Activated naive CD4-positive, alpha-beta T cell (primary cell): Measurements from ENCODE around the gene MRPS2.

ENCODE experiments used
- DNase-seq, 4 experiments: peaks; one replicate each; lab custom pipeline; 2025; lab: John Stamatoyannopoulos, UW

The MRPS2 gene

DNA sequence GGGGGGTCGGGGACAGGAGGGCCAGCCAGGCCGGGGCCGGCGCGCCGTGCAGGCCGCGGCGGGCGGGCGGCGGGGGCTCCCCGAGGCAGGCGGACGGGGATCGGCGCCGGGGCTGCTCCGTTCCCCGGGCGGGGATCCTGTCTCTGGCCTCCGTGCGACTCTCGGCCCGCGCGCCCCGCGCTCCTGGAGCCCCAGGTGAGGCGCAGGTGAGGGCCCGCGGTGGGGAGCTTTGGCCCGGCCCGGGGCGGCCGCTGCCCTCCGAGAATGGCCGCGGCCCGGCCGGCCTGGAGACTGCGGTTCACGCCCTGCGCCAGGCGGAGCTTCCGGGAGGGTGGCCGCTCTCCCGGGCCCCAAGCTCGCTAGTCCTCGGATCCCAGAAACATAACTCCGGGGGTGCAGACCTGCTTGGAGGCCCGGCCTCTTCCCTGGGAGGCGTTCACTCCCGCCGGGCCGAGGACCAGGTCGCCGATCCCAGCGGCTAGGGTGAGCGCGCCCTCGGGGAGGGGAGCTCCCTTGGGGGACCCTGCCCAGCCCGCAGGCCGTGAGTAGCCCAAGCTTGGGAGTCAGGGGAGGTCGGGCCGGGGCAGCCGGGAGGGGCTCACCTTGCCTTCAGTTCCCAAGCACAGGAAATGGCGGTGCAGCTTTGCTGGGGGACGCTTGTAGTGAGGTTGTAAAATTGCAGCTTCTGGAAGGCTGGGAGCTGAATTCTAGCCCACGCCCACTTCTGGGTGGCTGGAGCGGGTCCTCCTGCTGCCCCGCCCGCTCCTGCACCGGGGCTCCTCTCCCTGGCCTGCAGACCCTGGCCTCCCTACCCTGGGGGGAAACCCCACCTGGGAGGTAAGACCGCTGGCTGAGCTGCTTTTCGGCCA lies 20.2 kb upstream of the MRPS2 start:
- DNase-seq, result no peak

DNA sequence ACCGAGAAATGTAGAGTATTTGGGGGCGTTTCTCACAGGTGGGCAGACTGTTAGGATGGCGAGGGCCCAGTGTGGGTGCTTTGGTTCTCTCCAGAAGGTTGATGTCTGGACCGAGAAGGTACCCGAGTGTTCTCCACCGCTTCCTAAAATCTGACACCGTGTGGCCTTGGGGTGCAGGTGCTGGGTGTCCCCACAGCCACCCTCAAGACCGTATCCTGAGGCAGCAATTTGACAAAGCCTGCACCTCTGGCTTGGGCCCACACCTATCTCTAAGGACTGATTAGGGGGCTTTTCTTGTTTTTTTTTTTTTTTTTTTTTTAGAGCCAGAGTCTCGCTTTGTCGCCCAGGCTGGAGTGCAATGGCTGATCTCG lies 19.6 kb upstream of the MRPS2 start:
- no peak for DNase-seq

DNA sequence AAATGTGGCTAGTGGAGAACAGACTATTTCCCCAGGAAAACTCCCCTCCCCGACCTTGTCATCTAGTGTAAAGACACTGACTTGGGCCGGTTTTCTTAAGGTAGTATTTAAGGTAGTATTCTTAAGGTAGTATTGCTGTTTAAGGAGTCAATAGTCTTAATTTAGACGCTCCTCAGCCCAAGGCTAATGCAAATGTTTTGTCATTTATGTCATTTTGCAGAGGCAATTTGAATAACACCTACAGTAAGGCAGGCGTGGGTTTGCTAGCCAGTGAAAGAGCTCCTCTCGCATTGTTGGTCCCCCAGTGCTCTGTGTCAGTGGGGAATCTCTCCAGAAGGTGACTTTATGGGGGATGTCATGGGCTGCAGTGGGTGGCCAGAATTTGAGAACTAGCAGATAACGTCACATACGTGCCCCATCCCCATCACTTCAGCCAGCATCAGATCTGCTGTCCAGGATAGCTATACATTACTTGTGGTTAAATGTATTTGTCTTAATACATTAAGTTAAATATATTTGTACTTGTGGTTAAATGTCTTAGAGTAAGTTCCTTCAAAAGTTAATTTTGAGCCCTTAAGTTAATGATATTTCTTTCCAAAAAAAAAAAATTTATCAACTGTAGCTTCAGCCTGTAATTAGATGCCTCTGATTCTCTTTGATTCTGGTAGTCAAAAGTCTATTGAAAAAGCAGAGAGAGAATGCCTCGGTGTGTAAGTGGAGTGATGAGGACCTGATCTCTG lies 18.3 kb upstream of the MRPS2 start:
- no peak for DNase-seq

DNA sequence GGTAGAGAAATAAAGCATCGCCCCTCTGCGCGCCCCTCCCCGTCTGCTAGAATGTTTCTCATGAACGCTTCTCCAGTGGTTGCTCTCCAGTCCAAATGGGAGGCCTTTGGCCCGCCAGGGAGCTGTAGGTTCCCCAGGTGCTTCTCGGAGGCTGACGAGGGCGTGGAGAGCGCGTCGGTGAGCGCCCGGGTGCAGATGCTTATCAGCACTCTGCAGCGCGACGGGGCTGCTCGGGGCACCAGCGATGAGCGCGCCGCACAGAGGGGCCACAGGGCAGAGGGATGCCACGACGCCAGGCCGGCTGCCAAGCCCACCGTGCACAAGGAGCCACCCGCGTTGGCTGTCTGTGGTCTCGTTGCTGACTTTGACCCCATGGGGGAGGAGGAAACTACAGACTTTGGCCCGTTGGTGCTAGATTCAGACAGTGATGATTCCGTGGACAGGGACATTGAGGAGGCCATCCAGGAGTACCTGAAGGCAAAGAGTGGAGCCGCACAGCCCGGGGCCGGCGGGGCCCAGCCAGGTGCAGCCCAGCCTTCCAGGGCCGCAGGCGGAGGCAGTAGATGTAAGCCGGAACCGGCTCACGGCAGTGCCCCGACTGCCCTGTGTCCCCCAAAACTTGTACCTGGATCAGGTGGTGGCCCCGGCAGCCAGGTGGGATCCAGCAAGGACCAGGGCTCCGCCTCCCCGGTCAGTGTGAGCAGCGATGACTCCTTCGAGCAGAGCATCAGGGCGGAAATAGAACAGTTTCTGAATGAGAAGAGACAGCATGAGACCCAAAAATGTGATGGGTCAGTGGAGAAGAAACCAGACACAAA lies 15.8 kb upstream of the MRPS2 start:
- no peak for DNase-seq

DNA sequence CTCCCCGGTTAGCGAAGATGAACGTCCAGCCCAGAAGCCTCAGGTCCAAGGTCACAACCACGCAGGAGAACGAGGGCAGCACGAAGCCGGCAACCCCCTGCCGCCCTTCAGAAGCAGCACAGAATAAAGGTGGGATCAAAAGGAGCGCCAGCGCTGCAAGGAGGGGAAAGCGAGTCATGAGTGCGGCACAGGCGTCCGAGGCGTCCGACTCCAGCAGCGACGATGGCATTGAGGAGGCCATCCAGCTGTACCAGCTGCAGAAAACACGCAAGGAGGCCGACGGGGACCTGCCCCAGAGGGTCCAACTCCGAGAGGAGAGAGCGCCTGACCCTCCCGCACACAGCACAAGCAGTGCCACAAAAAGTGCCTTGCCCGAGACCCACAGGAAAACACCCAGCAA lies 15.1 kb upstream of the MRPS2 start:
- DNase-seq, result no peak

DNA sequence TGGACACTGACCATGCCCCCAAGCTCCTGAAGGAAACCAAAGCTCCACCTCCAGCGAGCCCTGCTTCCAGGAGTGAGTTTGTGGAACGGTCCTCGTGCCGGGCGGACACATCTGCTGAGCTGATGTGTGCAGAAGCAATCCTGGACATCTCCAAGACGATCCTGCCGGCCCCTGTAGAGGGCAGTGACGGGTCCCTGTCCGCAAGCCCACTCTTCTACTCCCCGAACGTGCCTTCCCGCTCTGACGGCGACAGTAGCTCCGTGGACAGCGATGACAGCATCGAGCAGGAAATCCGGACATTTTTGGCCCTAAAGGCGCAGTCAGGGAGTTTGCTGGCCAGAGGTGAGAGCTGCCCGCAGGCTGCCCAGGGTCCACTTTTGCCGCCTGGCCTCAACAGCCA lies 14.7 kb upstream of the MRPS2 start:
- no peak for DNase-seq

DNA sequence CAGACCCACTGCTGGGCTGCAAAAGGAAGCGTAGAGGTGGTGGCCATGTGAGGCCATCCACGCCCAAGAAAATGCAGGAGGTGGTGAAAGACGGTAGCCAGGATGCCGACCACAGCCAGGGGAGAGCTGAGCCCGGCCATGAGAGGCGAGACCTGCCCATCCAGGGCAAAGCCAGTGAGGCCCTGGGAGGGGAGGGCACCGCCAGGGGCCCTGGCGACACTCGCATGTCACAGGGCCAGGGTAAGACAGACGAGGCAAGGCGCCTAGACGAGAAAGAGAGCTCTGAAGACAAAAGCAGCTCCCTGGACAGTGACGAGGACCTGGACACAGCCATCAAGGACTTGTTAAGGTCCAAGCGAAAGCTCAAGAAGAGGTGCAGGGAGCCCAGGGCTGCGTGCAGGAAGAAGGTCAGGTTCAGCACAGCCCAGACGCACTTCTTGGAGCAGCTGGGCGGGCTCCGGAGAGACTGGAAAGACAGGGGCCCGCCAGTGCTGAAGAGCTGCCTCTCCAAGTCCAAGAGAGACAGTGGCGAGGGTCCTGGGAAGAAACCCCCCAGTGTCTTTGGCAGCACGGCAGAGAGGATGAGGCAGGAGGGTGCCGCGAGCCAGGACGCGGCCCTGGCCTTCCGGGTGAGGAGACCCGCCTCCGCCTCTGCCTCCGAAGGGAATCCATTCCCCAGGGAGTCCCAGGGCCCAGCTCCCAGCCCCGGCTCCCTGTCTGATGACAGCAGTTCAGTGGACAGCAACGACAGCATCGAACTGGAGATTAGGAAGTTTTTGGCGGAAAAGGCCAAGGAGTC lies 14.0 kb upstream of the MRPS2 start:
- no peak for DNase-seq

DNA sequence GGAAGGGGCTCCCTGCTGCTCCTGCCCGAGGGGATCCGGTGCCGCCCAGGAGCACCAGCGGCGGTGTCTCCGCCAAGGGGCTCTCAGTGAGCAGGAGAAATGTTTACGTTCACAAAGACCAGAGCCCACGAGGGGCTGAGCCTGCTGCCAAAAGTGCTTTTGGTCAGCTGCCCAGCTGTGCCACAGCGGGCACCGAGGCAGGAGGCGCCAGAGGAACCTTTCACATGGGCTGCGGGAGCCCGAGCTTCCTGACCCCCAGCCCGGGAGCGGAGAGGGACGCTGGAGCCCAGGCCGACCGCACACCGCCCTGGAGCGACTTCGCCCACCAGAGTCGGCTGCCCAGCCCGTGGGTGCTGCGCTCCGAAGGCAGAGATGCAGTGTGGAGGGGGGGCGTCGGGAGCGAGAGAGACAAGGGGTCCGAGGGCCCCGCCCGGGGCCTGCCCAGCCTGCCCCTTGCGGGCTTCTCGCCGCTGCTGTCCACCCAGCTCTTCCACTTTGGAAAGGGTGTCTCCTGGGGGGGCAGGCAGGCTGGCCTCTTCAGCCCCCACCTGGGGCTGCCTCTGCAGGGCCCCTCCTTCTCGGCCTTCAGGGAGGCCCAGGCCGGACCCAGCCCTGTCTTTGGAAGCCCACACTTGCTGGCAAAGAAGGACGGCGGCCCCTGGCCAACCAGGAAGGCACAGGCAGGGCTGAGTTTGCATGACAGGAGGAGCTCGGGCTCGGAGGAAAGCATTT lies 13.0 kb upstream of the MRPS2 start:
- no peak for DNase-seq

DNA sequence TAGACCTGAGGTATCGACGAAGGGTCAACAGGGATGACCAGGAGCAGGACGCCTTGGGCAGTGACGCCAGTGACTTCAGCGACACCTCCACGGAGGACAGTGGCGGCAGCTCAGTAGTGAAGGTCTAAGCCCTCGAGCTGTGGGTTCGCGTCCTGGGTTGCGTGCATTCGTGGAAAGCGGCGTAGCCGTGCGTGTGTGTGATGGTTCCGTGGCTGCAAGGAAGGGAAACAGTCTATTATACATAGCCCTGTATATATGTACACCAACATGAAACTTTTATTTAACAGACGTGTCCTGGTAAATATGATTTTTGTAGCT lies 12.5 kb upstream of the MRPS2 start:
- no peak for DNase-seq

DNA sequence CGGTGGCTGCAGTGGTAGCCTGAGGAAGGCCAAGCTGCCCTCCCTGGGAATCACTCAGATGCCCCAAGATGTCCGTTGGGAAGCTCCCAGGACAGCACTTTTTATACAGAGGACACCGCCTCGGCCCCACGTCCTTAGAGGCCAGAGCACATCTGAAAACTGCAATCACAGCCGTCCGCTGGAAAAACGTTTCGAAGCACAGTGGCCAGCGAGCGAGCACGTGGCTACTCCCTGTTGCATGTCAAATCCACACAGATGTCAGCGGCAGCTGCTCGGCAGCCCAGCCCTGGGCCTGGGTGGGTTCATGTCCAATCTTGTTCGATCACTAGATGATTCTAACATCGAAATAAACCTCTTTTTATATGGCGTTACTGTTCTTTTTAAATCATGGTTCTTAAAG lies 12.0 kb upstream of the MRPS2 start:
- DNase-seq, result no peak

DNA sequence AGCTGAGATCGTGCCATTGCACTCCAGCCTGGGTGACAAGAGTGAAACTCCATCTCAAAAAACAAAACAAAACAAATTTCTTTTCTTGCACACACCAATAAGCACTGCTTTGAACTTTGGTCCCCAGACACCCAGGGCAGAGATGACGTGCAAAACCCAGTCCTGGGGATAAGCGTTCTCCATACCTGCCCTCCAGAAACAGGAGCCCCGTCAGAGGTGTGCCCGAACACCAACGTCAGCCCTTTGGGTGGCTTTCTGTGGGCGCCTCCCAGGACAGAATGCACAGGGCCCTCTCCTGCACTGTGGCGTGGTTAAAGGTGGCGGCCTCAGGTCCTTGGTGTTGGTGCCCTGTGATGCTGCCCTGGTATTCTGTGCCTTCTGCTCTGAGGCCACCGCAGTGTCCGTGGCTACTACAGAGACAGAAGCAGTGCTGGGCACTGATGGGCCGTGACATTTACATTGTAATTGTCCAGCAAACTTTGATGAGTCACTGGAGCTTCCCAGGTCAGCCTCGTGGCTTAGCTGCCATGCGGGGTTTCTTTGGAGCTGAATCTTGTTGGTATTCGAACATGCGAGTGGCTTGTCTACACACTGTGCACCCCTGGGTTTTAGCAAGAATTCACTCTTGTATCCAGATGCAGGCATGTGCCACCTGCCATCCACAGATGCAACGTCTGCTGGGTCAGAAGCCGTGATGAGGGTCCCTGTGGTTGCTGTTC lies 11.1 kb upstream of the MRPS2 start:
- no peak for DNase-seq

DNA sequence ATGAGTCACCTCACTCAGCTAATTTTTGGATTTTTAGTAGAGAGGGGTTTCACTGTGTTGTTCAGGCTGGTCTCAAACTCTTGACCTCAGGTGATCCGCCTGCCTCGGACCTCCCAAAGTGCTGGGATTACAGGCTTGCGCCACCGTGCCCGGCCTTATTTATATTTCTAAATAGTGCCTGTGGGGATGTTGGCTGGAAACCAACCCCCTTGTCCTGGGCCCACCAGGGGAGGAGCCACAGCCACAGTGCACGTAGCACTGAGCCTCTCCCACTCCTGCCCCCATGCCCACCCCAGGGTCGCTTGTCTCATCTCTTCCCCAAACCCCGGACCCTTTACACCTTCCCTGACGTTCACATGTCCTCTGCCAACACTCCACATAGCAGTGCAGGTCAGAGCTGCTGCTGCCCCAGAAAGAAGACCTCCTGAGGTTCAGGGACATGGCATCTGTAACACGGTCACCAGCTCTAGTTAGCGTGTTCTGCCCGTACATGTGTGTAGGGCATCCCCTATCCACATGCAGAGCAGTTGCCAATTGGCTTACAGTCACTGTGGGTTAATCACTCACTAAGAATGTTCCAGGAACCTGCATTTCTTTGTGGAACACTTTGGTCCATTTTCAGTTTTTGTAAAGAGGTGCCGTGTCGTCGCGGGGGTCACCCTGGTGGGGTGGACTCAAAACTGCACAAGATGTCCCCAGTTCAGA lies 10.2 kb upstream of the MRPS2 start:
- no peak for DNase-seq

DNA sequence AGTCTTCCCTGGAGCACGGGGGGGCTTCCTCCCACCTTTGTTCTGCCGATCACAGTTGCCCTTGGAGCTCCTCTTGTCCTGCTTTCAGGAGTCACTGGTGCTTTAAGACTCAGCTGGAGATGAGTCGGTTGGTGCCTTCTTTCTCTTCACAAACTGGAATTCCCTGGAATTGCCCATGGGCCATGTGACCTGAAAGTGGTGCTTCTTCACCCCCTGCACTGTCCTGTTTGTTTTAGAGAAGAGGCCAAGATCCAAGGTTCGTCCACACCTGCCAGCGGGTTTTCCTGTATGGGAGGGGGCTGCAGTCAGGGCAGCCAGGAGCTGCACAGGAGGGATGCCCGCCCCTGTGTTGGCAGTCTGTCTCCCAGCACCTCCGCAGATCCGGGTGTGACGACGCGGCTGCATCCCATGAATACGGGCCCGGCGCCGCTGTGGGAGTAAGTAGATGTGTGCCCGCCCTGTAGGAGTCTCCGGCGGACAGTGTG lies 9.5 kb upstream of the MRPS2 start:
- DNase-seq, result no peak

DNA sequence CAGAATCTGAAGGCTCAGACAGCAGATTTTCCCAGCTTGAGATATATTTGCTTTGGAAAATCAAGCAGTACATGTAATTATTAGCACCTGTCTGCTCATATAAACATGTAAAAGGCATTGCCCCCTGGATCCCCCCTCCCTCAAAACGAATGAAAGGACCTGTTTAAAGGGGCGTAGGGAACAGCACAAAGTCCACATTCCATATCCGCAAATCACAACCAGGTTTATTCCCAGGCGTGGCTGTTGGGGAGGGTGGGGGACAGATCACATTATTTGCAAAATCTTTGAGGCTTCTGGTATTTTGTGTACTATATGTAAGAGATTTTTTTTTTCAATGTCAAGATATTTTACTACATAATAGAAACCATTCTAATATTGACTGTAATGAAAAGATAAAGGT lies 8.7 kb upstream of the MRPS2 start:
- no peak for DNase-seq

DNA sequence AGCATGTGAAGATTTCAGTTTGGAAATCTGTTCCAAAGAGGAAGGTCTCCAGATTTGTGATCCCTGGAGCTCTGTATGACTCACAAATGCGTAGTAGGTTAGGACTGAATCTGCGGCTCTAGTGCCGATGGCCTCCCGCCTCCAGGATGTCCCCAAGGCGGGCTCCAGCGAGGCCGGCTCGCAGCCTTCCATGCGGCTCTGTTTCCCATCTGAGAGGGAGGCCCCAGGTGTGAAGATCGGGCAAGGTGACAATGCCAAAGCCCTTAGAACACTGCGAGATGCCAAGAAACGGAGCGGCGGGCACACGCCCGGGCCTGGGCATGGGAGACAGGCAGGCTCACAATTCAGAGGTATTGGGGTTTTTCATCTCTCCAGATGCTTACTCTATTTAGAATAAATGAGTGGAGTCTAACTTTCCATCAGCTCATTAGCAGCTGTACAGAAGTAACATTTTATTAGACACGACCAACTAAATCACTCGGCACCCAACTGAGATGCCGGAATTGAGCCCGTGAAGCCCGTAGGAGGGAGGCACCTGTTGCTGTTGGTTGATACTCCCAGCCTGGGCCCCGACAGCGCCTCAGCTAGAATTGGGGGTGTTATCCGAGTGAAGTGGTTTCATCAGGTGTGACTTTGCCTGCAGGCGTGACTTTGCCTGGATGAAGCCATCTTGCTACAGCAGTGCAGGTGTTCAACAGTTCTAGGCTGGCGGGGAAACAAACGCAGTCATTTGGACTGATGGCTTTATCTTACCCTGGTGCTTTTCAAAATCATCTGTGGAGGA lies 7.4 kb upstream of the MRPS2 start:
- no peak for DNase-seq

DNA sequence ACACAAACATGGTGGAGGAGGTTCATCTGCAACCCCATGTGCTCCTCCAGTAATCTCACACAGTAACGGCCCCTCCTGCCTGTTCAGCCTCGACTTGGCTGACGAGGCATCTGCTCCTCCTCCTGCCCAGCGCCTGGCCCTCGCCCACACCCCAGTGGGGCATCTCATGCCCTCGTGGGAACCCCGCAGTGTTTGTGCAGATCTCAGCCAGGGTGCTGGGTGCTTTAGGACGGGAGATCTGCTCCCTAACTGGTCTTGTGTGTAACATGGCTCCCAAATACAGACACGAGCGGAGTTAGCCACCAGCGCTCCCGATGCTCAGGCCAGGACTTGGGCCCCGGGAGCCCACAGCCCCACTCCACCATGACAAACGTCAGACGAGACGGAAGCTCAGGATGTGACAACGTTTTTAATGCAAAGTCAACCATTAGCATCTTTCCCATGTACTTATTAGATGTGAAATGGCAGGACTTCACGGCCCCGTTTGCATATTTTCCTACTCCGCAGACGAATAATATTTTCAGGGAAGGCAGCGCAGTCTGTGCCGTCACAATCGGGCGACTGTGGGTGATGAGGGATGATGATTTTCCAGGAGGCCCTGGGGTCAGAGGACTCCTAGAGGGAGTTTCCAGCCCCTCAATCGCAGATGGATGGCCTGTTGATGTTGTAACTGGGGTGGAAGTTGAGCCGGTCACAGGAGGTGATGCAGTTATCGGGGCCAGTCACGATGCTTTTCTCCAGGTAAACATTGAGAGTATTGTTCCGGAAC lies 5.5 kb upstream of the MRPS2 start:
- DNase-seq, result no peak

DNA sequence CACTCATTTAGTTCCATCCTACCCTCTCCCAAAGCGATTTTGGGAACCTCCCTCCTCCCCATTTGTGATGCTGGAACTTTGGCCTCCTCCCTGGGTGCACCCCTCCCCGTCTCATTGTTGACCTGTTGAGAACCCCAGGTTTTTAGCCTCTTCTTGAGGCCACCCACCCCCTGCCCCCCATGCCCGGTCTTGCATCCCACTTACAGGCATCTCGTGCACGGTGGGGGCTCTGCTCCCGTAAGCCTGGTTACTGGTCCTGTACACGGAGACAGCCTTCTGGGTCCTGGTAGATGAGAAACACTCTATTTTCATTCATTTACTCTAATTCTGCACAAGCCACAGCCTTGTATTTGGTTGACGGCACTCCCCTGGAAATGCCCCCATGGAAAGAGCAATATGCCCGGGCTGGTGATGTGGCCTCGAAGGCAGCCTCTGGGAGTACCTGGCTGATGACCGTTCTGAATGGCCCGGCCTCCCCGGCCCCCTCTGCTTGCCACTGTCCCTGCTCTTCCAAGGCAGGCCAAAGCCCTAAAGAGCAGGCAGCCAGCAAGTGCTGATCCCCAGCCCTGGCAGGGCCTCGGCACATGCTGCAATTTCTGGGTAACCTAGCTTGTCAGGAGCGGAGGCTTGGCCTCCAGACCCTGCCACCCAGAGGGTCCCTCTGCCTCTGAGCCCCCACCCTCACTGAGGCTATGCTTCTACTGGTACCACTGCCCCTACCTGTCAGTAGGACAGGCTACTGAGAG lies 1.9 kb upstream of the MRPS2 start:
- no peak for DNase-seq
